ENCODE data around the gene ARID4B. TPM values are rescaled to one million over a fixed set of nuclear protein-coding genes. Genes with fewer than 3 reads are reported as not detected.

Gene ARID4B
- total RNA-seq, 3 donors from 2014 or later = 25.9 to 40.5 (median 37.3) TPM

DNA sequence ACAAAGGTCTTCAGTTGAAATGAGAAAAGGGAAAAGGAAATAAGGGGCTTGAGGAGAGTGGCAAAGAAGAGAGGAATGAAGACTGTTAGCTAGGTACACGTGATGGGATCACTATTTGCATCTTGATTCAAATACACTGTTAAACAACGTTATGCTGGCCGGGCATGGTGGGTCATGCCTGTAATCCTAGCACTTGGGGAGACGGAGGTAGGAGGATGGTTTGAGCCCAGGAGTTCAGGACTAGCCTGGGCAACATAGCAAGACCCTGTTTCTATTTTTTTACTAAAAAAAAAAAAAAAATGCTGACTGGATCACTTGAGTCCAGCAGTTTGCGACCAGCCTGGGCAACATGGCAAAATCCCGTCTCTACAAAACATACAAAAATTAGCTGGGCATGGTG lies 169.3 kb downstream of the ARID4B start:
- Histone ChIP-seq H3K4me1 (ENCODE audit: low read depth) (peaks cover 21% of the 10 kb centered on the region), H3K4me3 (no peak overlapping the region), H3K36me3 (ENCODE audit: low read depth) (peaks cover under 1% of the 10 kb centered on the region), H3K9me3 (no peaks in the 10 kb centered on the region)
- ATAC-seq = no peak
- no peak for DNase-seq
- TF ChIP-seq, protein P1, sequence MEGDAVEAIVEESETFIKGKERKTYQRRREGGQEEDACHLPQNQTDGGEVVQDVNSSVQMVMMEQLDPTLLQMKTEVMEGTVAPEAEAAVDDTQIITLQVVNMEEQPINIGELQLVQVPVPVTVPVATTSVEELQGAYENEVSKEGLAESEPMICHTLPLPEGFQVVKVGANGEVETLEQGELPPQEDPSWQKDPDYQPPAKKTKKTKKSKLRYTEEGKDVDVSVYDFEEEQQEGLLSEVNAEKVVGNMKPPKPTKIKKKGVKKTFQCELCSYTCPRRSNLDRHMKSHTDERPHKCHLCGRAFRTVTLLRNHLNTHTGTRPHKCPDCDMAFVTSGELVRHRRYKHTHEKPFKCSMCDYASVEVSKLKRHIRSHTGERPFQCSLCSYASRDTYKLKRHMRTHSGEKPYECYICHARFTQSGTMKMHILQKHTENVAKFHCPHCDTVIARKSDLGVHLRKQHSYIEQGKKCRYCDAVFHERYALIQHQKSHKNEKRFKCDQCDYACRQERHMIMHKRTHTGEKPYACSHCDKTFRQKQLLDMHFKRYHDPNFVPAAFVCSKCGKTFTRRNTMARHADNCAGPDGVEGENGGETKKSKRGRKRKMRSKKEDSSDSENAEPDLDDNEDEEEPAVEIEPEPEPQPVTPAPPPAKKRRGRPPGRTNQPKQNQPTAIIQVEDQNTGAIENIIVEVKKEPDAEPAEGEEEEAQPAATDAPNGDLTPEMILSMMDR (IDR thresholded peaks at IDR 0.05) = no peak
- intact Hi-C loops (cut with DNase I, micrococcal nuclease) = no loop called here

DNA sequence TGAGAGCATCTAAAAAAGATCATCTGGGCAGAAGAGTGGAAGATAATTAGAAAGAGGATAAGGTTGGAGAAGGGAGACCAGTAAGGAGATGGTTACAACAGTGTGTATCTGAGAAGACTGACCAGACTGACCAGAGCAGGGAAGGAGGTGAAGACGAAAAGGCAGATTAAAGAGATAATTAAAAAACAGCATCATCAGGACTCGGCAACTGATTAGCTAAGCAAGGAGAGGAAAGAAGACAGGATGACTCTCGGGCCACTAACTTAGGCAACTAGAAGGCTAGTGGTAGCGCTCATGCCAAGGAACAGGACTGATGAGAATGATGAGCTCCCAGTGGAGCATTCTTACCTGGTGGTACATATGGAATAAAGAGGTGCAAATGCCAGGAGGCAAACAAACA lies 170.8 kb downstream of the ARID4B start:
- H3K36me3 ChIP-seq (ENCODE audit: low read depth) = peaks cover 7% of the 10 kb centered on the region

DNA sequence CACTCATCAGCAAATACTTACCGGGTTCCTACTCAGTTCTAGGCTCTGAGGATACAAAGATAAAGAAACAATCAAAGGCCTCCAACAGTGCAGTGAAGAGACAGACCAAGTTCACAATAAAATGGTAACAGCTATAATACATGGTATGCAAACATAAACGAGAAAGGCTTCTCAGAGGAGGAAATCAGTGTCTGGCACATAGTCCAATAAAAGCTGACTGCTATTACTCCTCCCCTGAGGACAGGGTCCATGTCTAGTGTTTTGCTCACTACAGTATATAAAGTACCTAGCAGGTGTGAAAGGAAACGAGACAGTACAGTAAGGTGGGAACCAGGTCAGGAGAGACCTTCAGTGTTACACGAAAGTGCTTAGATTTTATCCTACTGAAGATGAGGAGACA lies 171.2 kb downstream of the ARID4B start:
- no peaks in the 10 kb centered on the region for H3K9me3 ChIP-seq
- peaks cover 21% of the 10 kb centered on the region for H3K4me1 ChIP-seq (ENCODE audit: low read depth)
- TF ChIP-seq, protein P1 (IDR thresholded peaks at IDR 0.05) = no peak
- DNase-seq (peak in 1 of 3 donors; percentile 42), ATAC-seq (peak; percentile 81)
- H3K36me3 ChIP-seq (ENCODE audit: low read depth) = peaks cover 7% of the 10 kb centered on the region
- H3K4me3 ChIP-seq = no peak overlapping the region
- intact Hi-C loops (cut with DNase I, micrococcal nuclease) = no loop called here

More for the DNA sequence above, 170.8 kb downstream of the ARID4B start:
- Histone ChIP-seq H3K9me3 (no peaks in the 10 kb centered on the region), H3K4me3 (no peak overlapping the region), H3K4me1 (ENCODE audit: low read depth) (peaks cover 21% of the 10 kb centered on the region)
- TF ChIP-seq, protein P1 (IDR thresholded peaks at IDR 0.05) = no peak
- DNase-seq (no peak), ATAC-seq (no peak)
- intact Hi-C loops (cut with DNase I, micrococcal nuclease) = no loop called here

DNA sequence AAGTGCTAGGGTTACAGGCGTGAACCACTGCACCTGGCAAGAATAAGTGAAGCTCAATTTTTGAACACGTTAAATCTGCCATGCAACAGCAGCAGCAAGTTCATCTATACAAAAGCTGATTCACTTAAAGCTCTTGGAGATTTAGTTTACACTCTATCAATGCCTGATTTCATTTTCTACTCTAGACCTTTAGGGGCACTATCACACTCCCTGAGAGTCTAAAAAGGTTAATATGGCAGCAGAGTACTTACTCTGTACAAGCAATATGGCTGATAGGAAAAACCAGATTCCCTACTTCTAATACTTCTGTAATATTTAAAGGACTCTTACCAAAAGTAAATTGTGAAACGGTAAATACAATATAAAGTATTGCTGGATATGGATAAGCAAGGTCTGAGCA lies 171.7 kb downstream of the ARID4B start:
- DNase-seq = no peak
- ATAC-seq = no peak
- Histone ChIP-seq H3K4me1 (ENCODE audit: low read depth) (peaks cover 21% of the 10 kb centered on the region), H3K4me3 (no peak overlapping the region), H3K36me3 (ENCODE audit: low read depth) (peaks cover 7% of the 10 kb centered on the region), H3K9me3 (no peaks in the 10 kb centered on the region)
- TF ChIP-seq, protein P1 (IDR thresholded peaks at IDR 0.05) = no peak
- intact Hi-C loops (cut with DNase I, micrococcal nuclease) = no loop called here

DNA sequence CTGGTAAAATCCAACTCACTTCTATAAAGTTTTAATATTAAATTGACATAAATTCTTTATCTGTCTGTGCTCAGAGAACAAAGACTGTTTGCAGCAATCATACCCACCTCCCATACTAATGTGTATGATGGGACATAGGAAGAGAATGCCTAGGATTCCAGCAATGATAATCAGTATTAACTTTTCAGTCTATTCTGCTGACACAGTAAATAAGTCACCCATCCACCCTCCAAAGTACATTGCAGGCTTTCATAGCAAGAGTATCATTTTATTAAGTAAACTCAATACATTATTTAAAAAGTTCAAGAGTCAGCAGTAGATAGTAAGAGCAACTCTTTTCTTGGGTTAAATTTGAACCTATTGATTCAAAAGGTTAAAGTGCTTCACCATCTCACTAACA lies 175.7 kb downstream of the ARID4B start:
- intact Hi-C loops (cut with DNase I, micrococcal nuclease) = no loop called here
- H3K4me3 ChIP-seq = no peak overlapping the region
- TF ChIP-seq, protein P1 (IDR thresholded peaks at IDR 0.05) = no peak
- peaks cover 7% of the 10 kb centered on the region for H3K36me3 ChIP-seq (ENCODE audit: low read depth)
- DNase-seq (no peak), ATAC-seq (no peak)
- H3K4me1 ChIP-seq (ENCODE audit: low read depth) = peaks cover 13% of the 10 kb centered on the region
- H3K9me3 ChIP-seq = no peaks in the 10 kb centered on the region

DNA sequence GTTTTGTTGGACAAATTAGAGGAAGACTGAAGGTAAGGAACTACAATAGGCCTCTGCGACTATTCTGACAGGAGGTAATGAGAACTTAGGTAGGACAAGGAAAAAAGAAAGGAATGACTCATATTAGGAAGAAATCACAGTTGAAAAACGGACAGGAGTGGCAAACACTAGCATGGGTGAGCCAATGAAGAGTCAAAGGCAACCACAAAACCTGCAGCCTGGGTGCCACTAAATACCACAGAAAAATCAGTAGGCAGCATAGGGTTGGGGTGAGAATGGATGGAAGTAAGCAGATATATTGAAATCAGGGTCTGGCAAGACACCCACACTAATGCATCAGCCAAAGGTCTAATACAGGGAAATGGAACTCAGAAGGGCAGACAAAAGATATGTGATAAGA lies 176.9 kb downstream of the ARID4B start:
- H3K4me1 ChIP-seq (ENCODE audit: low read depth) = peaks cover 2% of the 10 kb centered on the region
- intact Hi-C loops (cut with DNase I, micrococcal nuclease) = no loop called here

More for the DNA sequence above, 176.9 kb downstream of the ARID4B start:
- Histone ChIP-seq H3K4me3 (no peak overlapping the region), H3K36me3 (ENCODE audit: low read depth) (peaks cover 7% of the 10 kb centered on the region), H3K9me3 (no peaks in the 10 kb centered on the region)
- DNase-seq (no peak), ATAC-seq (no peak)
- TF ChIP-seq, protein P1 (IDR thresholded peaks at IDR 0.05) = no peak

Measured in mucosa of descending colon (tissue), 3 donors.